Esophagus mucosa (tissue), 1 donor: ENCODE results near the gene WFDC1. TPM values are rescaled to one million over a fixed set of nuclear protein-coding genes. Genes with fewer than 3 reads are reported as not detected.

Experiments
- ATAC-seq: fragments of 200-7000 bp; cut with Tn5 transposase; one replicate; pipeline ENCODE4 v1.9.1; 2020
- total RNA-seq: library from RNA; stranded (reverse); gene quantifications from one replicate; pipeline ENCODE4 v1.2.4, GENCODE V29; 2023
- donor health status: DM: yes; HTN: yes; CAD: no.

Gene WFDC1
- total RNA-seq, 1 donor from 2014 or later = 1.1 TPM

DNA sequence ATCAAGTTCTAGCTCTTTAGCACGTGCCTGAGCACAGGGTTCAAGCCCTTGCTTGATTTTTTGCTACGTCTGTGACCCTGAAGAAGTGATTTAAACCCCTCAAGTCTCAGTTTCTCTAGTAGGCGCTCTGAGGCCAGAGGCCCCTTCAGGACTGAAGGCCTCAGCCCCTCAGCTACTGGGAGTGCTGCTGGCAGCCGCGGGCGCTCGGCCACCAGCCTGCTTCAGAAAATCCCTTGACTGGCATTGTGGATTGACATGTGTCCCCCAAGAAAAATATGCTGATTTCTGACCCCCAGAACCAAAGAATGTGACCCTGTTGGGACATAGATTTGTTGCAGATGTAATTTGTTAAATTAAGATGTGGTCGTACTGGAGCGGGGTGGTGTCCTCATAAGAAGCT, 20.2 kb upstream of the WFDC1 start:
- no peak for ATAC-seq

DNA sequence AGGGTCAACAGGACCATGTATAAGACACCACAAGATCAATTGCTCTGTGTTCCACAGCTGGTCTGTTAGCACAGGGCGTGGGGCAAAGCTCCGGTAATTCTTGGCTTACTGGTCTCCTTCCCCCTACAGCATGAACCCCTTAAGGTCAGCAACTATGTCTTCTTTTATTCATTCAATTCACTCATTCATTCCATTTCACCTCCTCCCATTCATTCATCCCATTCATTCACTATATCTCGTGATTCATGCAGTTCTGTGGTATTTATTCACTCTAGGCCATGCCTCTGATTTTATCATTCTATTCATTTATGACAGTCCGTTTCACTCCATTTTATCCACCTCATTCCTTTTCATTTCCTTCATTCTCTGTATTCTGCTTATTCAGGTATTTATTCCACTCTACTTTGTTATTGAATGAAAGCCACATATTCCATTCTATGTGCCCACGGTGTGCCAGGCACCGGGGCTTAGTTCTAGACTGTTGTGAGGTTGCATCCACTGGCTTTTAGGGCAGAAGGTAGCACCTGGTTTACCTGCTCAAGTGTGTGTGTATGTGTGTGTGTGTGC, 19.0 kb upstream of the WFDC1 start:
- ATAC-seq = no peak

DNA sequence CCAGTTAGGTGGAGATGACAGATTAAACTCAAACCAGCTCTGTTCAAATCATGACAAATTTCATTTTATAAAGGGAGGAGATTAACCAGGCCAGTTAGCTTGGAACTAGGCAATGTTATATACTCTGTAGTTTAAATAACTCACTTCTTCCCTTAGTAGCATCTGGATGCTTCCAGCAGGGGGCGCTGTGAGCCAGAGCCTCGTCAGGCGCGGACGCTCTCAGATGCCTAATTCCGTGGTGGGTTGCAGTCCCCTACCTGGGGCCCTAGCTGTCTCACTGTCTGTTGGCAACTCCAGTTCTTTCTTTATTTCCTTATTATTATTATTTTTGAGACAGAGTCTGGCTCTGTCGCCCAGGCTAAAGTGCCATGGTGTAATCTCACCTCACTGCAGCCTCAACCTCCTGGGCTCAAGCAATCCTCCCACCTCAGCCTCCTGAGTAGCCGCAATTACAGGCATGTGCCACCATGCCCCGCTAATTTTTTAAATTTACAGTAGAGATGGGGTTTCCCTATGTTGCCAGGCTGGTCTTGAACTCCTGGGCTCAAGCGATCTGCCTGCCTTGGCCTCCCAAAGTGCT, 17.3 kb upstream of the WFDC1 start:
- ATAC-seq = peak; percentile 73

DNA sequence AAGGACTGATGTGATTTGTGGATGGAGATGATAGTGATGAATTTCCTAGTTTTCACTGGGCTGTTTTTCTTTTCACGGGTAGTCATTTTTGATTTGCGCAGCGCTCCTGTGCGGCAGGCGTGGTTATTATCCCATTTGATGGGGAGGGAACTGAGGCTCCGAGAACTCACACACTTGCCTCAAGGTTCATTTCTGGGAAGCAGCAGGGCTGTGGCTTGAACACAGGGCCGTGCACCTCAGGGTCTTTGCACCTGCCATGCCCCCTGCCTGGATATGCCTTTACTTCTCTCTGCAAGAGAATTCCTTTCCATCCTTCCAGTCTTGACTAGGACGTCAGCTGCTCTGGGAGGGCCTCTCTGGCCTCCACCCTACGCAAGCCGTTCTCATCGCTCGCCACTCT, 16.3 kb upstream of the WFDC1 start:
- no peak for ATAC-seq

DNA sequence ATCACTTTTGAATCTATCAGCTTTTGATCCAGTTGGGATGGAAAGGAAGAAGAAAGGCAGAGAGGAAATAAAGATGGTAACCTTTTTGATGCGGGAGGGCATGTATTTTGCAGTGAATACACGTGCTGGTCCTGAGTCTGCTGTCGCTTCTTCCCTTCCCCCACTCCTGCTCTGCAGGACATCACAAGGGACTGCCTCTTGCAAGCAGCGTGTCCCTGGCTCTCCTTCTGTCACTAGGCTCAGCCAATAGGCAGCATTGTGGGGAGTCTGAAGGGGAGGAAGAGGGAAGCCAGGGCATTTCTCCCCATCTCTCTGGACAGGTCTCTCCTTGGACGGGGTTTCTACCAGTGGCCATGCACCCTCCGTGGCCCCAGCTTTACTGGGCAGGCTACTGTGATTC, 15.7 kb upstream of the WFDC1 start:
- no peak for ATAC-seq

DNA sequence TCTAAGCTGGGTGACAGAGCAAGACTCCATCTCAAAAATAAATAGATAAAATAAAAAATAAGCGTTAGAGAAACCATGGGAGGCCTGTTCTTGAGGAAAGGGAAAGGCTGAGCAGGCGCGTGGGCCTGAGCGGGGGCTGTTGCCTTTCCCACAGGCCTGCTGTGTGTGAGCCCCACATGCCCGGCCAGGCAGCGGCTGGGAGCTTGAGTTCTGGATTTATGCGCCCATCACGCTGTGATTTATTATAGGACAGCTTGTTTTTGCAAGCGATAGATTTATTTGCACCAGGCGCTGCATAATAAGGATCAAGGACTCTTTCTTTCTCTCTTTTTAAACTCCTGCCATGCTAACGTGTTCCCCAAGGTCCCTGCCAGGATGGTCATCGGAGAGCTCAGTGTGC, 14.8 kb upstream of the WFDC1 start:
- no peak for ATAC-seq

DNA sequence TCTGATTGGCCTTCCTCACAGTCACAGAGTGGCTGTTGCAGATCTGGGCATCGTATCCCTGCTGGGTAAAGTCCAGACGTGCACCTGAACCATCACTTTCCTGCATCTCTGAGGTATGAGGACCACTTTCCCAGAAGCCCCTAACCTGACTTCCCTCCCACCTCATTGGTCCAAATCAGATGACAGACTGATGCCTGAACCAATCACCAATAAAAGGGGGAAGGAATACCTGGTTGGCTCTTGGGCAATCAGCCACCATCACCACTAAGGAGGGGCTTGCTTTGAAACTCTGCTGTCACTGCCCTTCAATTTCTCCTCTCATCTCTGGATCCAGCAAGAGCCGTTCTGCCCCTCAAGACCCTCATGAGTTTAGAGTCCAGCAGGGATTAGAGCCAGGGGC, 13.6 kb upstream of the WFDC1 start:
- ATAC-seq = no peak

DNA sequence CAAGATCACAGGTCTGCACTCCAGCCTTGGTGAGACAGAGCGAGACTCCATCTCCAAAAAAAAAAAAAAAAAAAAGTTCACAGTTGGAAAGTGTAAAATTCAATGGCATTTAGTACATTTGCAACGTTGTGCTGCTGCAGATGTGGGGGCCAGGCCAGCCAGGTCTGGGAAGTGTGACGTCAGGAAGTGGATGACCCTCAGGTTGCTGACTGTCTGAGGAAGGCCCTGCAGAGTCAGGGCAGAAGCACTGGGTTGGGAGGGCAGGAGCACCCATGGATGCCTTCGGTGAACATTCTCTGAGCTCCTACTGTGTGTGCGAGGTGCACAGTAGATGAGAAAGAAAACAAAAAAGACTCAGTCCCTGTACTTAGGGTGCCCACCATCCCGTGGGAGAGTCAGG, 12.1 kb upstream of the WFDC1 start:
- no peak for ATAC-seq

DNA sequence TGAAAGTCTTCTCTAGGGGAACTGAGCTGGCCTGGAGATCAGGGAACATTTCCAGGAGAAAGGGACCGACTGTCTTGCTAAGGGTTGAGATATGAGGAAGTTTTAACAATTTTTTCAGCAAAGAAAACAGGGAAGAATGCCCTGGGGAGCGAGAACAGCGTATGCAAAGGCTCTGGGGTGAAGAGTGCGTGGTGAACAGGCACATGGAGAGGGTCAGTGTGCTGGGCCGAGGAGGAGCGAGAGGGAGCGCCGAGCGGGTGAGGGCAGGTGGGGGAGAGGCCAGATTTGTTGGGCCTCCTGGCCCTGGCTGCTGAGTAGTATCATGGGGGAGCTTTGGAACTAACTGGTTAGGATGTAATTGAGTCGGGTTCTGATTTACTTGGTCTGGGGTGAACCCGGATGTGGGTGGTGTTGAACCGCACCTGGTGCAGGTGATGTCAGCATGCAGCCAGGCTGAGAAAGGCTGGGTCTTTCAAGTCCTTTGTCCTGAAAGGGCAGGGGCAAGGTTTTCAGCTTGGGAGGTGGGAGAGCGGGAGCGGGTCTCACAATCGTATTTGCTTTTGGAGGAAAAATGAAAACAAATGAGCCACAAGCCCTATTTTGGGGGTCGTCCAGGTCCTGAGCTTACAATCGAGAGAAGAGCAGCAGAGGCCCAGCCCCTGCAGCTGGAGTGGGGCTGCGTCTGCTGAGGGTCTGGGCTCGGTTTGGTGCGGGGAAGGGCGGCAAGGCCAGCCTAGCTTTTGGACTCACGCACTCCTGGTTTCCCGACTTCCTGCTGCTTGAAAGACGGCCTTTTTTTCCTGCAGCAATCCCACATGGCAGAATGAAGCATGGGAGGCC, 11.1 kb upstream of the WFDC1 start:
- no peak for ATAC-seq

DNA sequence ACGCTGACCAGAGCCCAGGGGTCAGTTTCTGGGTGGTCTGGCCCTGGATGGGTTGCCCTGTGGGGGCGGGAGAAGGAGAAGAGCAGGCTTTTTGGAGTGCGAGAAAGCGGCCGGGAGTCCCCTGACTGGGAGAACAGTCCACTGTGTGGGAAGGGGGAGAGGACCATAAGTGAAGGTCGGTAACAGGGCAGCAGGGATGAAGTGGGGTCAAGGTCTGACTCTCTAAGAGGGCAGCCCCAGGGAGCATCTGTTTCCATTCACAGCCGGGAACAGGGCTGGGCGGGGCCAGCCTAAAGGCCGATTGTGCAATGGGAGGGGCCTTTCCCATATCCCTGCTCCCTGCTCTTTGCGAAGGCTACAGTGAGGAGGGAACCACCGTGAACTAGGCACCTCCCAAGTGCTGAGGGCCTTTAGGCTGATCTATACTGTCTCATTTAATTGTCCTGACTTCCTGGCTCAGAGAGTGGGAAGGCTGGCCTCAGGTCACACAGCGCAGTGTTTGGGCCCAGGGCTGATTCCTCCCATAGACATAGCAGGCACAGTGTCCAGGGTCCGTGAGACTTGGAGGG, 10.4 kb upstream of the WFDC1 start:
- peak; percentile 67 for ATAC-seq

DNA sequence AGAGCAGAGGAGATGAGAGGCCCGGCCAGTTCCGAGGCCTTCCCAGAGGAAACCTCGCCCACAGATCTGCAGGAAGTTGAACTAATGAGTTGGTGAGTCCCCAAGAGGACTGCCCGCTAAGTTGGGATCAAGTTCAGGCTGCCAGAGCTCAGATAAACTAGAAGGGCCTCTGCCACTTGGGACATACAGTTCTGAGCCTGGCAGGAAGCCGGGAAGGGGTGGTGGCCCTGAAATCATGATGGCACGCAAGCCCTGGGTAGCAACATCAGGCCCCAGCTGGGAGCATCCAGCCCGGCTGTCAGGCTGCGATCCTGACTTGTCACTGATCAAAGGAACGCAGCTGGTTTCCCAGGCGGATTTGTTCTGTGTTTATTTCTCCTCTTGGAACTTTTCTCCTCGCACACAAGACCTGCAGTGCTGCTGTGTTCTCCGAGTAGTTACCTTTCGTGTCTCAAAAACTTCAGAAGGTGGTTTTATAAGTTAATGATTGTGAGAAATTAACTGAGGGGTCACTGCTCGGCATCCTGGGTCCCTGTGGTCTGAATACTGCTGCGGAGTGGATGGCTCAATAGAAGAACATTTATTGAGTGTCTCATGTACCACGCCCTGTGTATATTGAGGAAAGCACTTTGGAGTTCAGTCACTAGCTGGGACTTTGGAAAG, 8.0 kb upstream of the WFDC1 start:
- ATAC-seq = no peak

DNA sequence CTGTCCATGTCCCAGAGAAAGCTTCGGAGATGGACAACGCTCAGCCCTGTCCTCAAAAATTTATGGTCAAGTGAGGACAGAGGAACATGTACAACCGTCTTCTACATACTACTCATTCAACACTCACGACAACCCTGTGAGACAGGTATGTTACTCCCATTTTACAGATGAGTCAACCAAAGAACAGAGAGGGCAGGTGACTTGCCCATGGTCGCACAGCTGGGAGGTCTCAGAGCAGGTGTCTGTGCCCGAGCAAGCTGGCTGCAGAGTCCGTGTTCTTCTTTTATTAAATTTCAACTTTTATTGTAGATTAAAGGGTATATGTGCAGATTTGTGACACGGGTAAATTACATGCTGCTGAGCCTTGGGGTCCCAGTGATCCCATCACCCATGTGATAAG, 5.8 kb upstream of the WFDC1 start:
- no peak for ATAC-seq

DNA sequence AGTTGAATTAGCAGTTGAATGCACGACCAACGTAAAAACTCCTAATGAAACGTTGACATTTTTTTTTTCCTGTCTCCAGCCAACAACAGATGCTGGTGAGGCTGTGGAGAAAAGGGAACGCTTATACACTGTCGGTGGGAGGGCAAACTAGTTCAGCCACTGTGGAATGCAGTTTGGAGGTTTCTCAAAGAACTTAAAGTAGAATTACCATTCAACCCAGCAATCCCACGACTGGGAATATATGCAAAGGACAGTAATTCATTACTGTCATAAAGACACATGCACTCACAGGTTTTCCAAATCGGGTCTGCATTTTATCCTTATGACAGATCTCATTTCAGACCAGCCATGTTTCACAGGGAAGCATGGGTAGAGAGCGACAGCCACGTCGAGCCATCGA, 3.5 kb upstream of the WFDC1 start:
- no peak for ATAC-seq

DNA sequence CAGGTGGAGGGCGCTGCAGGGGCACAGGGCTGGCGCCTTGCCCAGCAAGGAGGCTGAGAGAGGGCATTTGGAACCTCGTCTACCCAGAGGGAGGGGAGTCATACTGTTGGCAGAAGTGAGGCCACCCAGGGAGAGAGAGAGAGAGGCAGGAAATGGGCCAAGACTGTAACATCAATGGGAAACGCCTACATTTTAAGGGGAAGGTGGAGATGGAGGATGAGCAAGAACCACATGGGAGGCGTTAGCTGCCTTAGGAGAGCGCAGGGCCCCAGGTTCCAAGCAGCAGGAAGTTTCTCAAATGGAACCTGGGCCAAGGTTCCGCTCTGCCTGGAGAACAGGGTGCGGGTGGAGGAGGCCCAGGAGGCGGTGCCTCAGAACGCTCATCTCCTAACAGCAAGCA, 2.7 kb upstream of the WFDC1 start:
- ATAC-seq = peak; percentile 62

DNA sequence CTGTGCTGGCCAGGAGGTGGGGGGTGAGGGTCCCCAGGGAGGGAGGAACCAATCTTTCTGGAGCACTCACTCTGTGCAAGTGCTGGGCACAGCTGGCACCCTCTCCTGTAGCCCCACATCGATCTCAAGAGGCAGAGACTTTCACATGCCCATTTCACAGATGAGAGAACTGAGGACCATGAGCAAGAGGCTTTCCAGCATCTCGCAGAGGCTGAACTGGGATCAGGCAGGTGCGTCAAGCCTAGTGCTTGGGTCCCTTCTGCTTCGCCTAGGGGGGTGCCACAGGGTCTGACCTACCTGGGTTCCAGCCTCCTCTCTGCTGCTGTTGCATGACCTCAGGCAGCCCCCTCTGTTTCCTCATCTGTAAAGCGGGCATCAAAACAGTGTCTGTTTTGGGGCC, 1.3 kb upstream of the WFDC1 start:
- ATAC-seq = no peak

DNA sequence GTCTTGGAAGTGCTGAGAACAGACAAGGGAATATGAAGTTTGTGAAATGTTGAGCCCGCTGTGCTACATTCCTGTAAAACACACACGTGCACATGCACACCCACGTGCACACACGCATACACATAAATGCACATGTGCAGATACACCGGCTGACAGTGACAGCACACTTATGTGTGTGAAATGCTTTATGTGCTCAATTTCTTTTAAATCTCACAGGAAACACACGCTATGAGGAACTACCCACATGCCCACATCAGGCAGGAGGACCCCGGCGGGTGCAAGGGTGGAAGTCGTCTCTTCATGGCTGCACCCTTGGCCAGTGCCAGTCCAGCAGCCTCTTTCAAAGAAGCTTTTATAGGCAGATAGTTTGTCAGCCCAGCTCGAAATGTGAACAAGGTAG, 561 bp upstream of the WFDC1 start:
- no peak for ATAC-seq

DNA sequence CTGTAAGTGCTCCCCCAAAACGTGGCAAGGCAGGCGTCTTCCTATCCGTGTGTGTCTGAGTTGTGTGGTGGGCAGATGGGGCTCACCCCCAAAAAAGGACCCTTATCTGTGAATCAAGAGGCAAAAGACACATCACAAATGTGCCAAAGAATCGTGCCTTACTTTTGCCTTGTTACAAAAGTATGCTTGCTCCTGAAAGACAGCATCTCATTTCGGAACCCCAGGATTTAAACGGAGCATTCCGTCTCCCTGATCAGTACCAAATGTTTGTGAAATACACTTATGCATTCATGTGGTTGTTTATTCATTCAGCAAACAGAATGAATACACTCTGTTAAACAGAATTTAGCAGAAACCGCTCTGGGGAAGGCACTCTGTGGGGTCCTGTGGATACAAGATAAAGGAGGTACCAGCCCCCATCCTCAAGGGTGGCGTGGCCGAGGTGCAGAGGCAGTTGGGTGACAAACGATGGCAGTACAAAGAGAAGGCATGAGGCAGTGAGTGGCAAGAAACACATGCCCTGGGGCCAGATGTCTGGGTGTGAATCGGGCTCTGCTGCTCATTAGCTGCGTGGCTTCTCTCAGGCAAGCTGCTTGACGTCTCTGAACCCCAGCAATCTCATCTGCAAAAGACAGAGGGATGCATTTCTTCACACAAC, 654 bp downstream of the WFDC1 start:
- ATAC-seq = no peak

DNA sequence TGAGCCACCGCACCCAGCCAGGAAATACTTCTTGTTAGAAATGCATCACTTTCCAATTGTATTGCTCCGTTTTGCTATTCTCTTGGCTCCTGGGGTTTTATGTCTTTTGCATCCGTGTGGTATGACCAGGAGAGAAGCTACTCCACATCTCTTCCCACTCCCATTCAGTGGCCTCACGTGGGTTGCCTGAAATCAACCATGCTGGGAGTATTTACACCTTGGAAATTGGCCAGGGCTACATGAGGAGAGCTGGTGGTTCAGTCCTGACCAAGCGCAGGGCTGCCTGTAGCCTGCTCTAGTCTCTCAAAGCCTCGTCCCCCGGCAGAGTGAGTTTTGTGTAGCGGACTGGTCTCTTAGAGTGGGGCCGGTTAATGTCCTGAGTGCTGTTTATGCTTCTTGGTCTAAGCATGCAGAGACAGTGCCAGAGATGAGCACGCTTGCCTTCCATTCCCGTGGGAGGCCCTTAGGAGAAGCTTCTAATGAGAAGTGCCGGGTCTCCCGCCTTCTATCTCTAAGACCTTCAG, 3.8 kb downstream of the WFDC1 start:
- ATAC-seq = no peak

DNA sequence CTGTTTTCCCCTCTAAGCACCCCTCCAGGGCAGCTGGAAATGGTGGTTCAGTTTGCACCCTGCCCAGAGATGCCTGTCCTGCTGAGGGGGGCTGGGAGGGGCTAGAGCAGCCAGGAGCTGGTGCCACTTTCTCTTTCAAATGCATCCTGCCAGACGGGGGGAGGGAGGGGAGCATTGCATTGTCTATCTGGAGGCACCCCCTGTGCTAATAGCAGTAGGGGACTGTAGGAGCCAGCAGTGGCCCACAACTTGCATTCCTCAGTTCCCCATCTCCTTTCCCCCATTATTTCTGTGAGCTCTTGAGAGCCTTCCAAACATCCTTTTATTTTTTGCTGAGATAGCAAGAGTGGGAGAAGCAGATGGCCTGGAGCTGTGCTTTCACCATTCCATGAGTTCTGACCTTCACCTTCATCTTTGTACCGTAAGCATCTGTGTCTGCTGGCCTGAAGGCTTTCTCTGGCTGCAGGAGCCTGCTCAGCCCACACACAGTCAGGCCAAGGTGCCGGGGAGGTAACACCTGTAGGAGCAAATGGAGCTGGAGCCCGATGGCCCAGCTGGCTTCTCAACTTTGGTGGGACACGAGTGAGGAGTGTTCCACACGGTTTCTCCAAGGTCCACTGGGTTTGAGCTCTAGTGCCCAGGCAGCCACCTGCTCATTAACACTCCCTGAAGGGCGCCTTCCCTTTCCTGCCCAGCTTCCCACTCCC, 5.2 kb downstream of the WFDC1 start:
- no peak for ATAC-seq

DNA sequence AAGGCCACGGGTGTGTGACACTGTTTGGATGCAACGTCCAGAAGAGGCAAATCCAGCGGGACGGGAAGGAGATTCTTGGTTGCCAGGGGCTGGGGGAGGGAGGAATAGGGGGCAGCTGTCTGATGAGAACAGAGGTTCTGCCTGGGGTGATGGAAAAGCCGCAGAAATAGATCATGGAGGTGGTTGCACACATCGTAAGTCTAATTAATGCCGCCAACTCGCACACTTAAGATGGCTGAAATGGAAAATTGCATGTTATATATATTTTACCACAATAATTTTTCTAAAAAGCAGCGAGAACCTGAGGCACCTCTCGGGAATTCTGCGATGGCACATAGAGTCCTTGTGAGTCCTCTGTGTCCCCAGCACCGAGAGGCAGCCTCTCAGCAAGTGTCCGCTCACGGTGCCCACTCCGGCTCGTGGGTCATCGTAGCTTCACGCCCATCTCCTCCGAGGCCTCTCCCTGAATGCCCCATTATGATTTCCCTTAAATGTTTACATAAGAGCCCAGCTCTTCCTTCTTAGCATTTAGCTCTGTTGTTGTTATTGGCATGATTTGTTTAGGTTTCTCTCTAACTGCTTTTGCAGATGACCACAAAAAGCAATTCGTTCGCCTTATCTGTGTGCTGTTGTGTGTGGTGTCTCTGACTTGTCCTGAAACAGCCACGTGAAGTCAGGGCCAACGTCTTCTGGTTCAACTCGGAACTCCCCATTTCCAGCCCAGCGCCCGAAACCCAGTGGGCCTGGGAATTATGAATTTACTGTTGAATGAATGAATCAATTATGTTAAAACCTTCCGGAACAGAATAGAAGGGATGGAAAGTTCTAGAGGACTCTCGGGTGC, 7.7 kb downstream of the WFDC1 start:
- no peak for ATAC-seq

DNA sequence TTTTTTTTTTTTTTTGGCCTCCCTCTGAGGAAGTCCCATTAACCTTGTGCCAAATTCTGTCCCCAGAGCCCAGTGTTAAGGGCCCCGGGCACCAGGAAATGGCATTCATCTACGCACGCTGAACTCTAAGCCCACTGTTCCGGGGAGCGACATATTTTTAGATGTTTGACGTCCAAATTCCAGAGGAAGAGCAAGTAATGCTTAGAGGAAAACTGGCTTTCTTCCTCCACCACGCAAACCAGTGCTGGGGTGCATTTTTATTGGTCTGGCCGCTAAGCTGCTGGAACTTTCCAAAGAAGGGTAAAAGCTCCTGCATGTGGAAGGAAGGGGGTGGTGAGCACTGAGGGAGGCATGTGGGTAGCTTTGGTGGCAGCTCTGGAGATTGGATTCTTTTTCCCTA, 8.3 kb downstream of the WFDC1 start:
- no peak for ATAC-seq
